Measurements from ENCODE around the gene SRCIN1. TPM values are rescaled to one million over a fixed set of nuclear protein-coding genes. Genes with fewer than 3 reads are reported as not detected.
"Not testable (repeated sequence)": the region's sequence is repeated elsewhere in the genome, so short reads cannot be mapped to it uniquely, and the experiment has no call there.

SRCIN1 gene
- total and polyA plus RNA-seq, 4 donors, result 0.05 to 5.3 (median 2.7) TPM

- no peak overlapping the region for H3K27ac ChIP-seq (ENCODE audit: low read depth in 1 of 2, low read length in 2 of 2)
- no peaks in the 10 kb centered on the region for H3K9me3 ChIP-seq (ENCODE audit: control insufficient read depth in 4 of 4, low read length in 3 of 4)
- H3K4me3 ChIP-seq (ENCODE audit: low read depth in 1 of 3, low read length in 3 of 3), result no peak overlapping the region
- H3K9ac ChIP-seq (ENCODE audit: low read depth in 1 of 2, low read length in 2 of 2), result no peak overlapping the region
- no peak for DNase-seq (ENCODE audit: low spot score)
- no peaks in the 10 kb centered on the region for H3K36me3 ChIP-seq (ENCODE audit: control insufficient read depth in 4 of 4, insufficient read depth in 3 of 4, low read depth in 1 of 4, low read length in 3 of 4)
- TF ChIP-seq REST (IDR thresholded peaks at IDR 0.05), result no peak
- no peak for TF ChIP-seq RAD21 (IDR thresholded peaks at IDR 0.05)
- TF ChIP-seq FOXA1 (IDR thresholded peaks at IDR 0.05), result no peak
- TF ChIP-seq JUND (IDR thresholded peaks at IDR 0.05), result no peak
- no peak for TF ChIP-seq RXRA (IDR thresholded peaks at IDR 0.05)
- no peak for TF ChIP-seq EGR1 (IDR thresholded peaks at IDR 0.05; ENCODE audit: low read depth in 2 of 2)
- no peak for TF ChIP-seq TAF1 (conservative IDR thresholded peaks at IDR 0.05)
- no peak for TF ChIP-seq SP1 (IDR thresholded peaks at IDR 0.05)
- no peak for TF ChIP-seq YY1 (IDR thresholded peaks at IDR 0.05)
- H3K27me3 ChIP-seq (ENCODE audit: control insufficient read depth in 4 of 4, insufficient read depth in 4 of 4, low read length in 3 of 4), result no peaks in the 10 kb centered on the region
- no peaks in the 10 kb centered on the region for H3K4me1 ChIP-seq (ENCODE audit: control insufficient read depth in 4 of 4, insufficient read depth in 4 of 4, low read length in 3 of 4)
These were observed 19.7 kb upstream of the SRCIN1 start for GRCh38 chr17:38625482-38625881.

- WGBS, result 82% methylated on average over 14 of the region's 14 CpGs
- H3K4me3 ChIP-seq (ENCODE audit: low read depth in 1 of 3, low read length in 3 of 3); H3K27me3 ChIP-seq (ENCODE audit: control insufficient read depth in 4 of 4, insufficient read depth in 4 of 4, low read length in 3 of 4); H3K9me3 ChIP-seq (ENCODE audit: control insufficient read depth in 4 of 4, low read length in 3 of 4); H3K9ac ChIP-seq (ENCODE audit: low read depth in 1 of 2, low read length in 2 of 2); H3K4me1 ChIP-seq (ENCODE audit: control insufficient read depth in 4 of 4, insufficient read depth in 4 of 4, low read length in 3 of 4); DNase-seq (ENCODE audit: low spot score); H3K36me3 ChIP-seq (ENCODE audit: control insufficient read depth in 4 of 4, insufficient read depth in 3 of 4, low read depth in 1 of 4, low read length in 3 of 4); H3K27ac ChIP-seq (ENCODE audit: low read depth in 1 of 2, low read length in 2 of 2): not testable (repeated sequence)
These were observed 19.1 kb upstream of the SRCIN1 start for GRCh38 chr17:38624782-38625355.

- Histone ChIP-seq H3K9me3 (ENCODE audit: control insufficient read depth in 4 of 4, low read length in 3 of 4) (no peaks in the 10 kb centered on the region), H3K36me3 (ENCODE audit: control insufficient read depth in 4 of 4, insufficient read depth in 3 of 4, low read depth in 1 of 4, low read length in 3 of 4) (no peaks in the 10 kb centered on the region), H3K4me1 (ENCODE audit: control insufficient read depth in 4 of 4, insufficient read depth in 4 of 4, low read length in 3 of 4) (no peaks in the 10 kb centered on the region), H3K4me3 (ENCODE audit: low read depth in 1 of 3, low read length in 3 of 3) (no peak overlapping the region), H3K27ac (ENCODE audit: low read depth in 1 of 2, low read length in 2 of 2) (no peak overlapping the region), H3K27me3 (ENCODE audit: control insufficient read depth in 4 of 4, insufficient read depth in 4 of 4, low read length in 3 of 4) (no peaks in the 10 kb centered on the region), H3K9ac (ENCODE audit: low read depth in 1 of 2, low read length in 2 of 2) (no peak overlapping the region)
- DNase-seq (ENCODE audit: low spot score), result no peak
- 89% methylated on average over 2 of the region's 2 CpGs for WGBS
- TF ChIP-seq ZBTB33 (IDR thresholded peaks at IDR 0.05) (no peak), RXRA (IDR thresholded peaks at IDR 0.05) (no peak), RAD21 (IDR thresholded peaks at IDR 0.05) (no peak), EGR1 (IDR thresholded peaks at IDR 0.05; ENCODE audit: low read depth in 2 of 2) (no peak), YY1 (IDR thresholded peaks at IDR 0.05) (no peak), JUND (IDR thresholded peaks at IDR 0.05) (no peak), FOXA2 (IDR thresholded peaks at IDR 0.05) (no peak), NR2F2 (IDR thresholded peaks at IDR 0.05) (no peak), CTCF (IDR thresholded peaks at IDR 0.05; ENCODE audit: low read depth, low read length, missing input control) (no peak), GABPA (IDR thresholded peaks at IDR 0.05 in 1 of 2, conservative IDR thresholded peaks at IDR 0.05 in 1 of 2) (no peak), FOXA1 (IDR thresholded peaks at IDR 0.05) (no peak), SP1 (IDR thresholded peaks at IDR 0.05) (no peak), REST (IDR thresholded peaks at IDR 0.05) (no peak), HNF4G (IDR thresholded peaks at IDR 0.05) (no peak), TAF1 (conservative IDR thresholded peaks at IDR 0.05) (no peak), ATF3 (IDR thresholded peaks at IDR 0.05) (no peak)
These were observed 15.8 kb upstream of the SRCIN1 start for GRCh38 chr17:38621538-38621937.
